ENCODE results near the gene PROKR2. TPM values are rescaled to one million over a fixed set of nuclear protein-coding genes. Genes with fewer than 3 reads are reported as not detected.

The PROKR2 gene
- total RNA-seq, 1 donor from 2014 or later: not detected

DNA sequence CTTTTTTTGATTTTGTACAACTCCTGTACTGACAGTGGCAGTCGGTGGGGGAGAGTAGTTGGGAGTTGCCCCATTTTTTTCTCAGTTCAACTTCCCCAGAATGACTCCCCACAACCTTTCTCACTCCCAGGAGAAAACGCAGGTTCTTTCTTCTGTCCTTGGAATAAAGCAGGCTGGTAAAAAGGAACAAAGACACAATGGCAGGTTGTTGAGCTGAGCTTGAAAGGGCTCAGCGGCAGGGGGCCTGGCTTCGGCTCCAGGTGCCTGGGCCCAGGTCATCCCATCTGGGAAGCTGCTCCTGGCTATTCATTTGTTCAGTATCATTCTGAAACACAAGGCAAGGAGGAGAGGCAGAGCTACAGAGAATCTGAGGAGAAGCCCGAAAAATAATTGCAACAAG is 46.2 kb downstream of the PROKR2 start:
- TF ChIP-seq, protein P1, sequence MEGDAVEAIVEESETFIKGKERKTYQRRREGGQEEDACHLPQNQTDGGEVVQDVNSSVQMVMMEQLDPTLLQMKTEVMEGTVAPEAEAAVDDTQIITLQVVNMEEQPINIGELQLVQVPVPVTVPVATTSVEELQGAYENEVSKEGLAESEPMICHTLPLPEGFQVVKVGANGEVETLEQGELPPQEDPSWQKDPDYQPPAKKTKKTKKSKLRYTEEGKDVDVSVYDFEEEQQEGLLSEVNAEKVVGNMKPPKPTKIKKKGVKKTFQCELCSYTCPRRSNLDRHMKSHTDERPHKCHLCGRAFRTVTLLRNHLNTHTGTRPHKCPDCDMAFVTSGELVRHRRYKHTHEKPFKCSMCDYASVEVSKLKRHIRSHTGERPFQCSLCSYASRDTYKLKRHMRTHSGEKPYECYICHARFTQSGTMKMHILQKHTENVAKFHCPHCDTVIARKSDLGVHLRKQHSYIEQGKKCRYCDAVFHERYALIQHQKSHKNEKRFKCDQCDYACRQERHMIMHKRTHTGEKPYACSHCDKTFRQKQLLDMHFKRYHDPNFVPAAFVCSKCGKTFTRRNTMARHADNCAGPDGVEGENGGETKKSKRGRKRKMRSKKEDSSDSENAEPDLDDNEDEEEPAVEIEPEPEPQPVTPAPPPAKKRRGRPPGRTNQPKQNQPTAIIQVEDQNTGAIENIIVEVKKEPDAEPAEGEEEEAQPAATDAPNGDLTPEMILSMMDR (IDR thresholded peaks at IDR 0.05): no peak
- DNase-seq (ENCODE audit: extremely low spot score, unreplicated experiment): no peak
- Mint-ChIP-seq H3K27me3 (ENCODE audit: unreplicated experiment) (peaks cover 2% of the 10 kb centered on the region), H3K27ac (ENCODE audit: unreplicated experiment) (no peak overlapping the region), H3K9me3 (ENCODE audit: unreplicated experiment) (no peaks in the 10 kb centered on the region), H3K4me3 (ENCODE audit: unreplicated experiment) (no peak overlapping the region), H3K4me1 (ENCODE audit: unreplicated experiment) (no peaks in the 10 kb centered on the region), H3K36me3 (ENCODE audit: unreplicated experiment) (no peaks in the 10 kb centered on the region)

DNA sequence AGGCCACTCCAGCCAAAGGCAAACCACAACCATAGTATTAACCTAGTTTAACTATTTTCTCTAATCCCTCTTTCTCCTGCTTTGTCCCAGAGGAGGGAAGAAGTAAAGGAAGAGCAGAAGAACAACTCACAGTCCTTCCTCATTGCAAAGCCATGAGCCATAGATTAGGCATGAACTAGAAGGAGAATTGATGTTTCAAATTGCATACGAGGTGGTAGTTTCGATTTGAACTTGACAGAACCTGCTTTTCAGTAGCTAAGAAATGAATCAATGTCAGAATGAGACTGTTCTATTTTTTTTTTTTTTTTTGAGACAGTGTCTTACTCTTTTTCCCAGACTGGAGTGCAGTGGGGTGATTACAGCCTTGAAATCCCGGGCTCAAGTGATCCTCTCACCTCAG is 48.3 kb downstream of the PROKR2 start:
- no peak for DNase-seq (ENCODE audit: extremely low spot score, unreplicated experiment)
- H3K4me3 Mint-ChIP-seq (ENCODE audit: unreplicated experiment): no peak overlapping the region
- TF ChIP-seq, protein P1 (IDR thresholded peaks at IDR 0.05): no peak
- H3K36me3 Mint-ChIP-seq (ENCODE audit: unreplicated experiment): no peaks in the 10 kb centered on the region
- H3K9me3 Mint-ChIP-seq (ENCODE audit: unreplicated experiment): no peaks in the 10 kb centered on the region
- H3K27me3 Mint-ChIP-seq (ENCODE audit: unreplicated experiment): peaks cover 2% of the 10 kb centered on the region
- no peak overlapping the region for H3K27ac Mint-ChIP-seq (ENCODE audit: unreplicated experiment)
- H3K4me1 Mint-ChIP-seq (ENCODE audit: unreplicated experiment): no peaks in the 10 kb centered on the region

DNA sequence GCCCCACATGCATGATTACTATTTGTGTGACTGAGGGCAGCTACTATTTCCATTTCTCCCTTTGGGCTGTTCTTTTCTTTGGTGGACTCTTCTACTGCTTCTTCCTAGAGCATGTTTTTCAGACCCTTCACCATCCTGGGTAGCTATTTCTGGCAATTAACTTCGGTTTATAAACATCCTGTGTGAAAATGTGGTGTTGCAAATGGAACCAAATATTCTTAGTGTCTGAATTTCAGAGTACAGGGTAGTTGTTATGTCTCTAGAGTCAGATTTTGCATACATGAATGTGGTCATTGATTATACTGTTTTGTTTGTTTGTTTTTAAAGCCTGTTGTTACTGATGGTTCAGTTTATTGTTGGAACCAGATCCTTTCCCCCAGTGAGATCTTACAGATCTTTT is 49.7 kb downstream of the PROKR2 start:
- no peaks in the 10 kb centered on the region for H3K9me3 Mint-ChIP-seq (ENCODE audit: unreplicated experiment)
- H3K4me3 Mint-ChIP-seq (ENCODE audit: unreplicated experiment): no peak overlapping the region
- H3K36me3 Mint-ChIP-seq (ENCODE audit: unreplicated experiment): no peaks in the 10 kb centered on the region
- no peaks in the 10 kb centered on the region for H3K4me1 Mint-ChIP-seq (ENCODE audit: unreplicated experiment)
- H3K27ac Mint-ChIP-seq (ENCODE audit: unreplicated experiment): no peak overlapping the region
- no peak for DNase-seq (ENCODE audit: extremely low spot score, unreplicated experiment)
- TF ChIP-seq, protein P1 (IDR thresholded peaks at IDR 0.05): no peak
- peaks cover 3% of the 10 kb centered on the region for H3K27me3 Mint-ChIP-seq (ENCODE audit: unreplicated experiment)

Other genes starting within 250 kb of the PROKR2 start
- 97.4 and 101 TPM in 2 replicates for gene TMEM230, start 203.9 kb downstream of the PROKR2 start, total RNA-seq
- gene PCNA, start 197.0 kb downstream of the PROKR2 start, total RNA-seq: 63.4 and 65.6 TPM in 2 replicates
- 42.5 and 43.2 TPM in 2 replicates for gene CDS2, start 189.9 kb downstream of the PROKR2 start, total RNA-seq